KOPT-K1 (cell line): ENCODE measurements around the gene ATXN7L1.

ENCODE experiments used
- H3K27ac ChIP-seq: fragments of 200-600 bp; sonication (generic); 2 replicates; pipeline ENCODE4 v1.5.1; 2016; ENCODE audit warnings: antibody characterized with exemption, mild to moderate bottlenecking, low read depth, low read length; ENCODE audit not compliant: poor library complexity, severe bottlenecking
- H3K36me3 ChIP-seq: fragments of 200-600 bp; sonication (generic); 2 replicates; pipeline ENCODE4 v1.5.1; 2017; ENCODE audit warnings: antibody characterized with exemption, mild to moderate bottlenecking, low read length, moderate library complexity; ENCODE audit not compliant: insufficient read depth
- H3K9me3 ChIP-seq: fragments of 200-600 bp; sonication (generic); 2 replicates; pipeline ENCODE4 v1.5.1; 2017; ENCODE audit warnings: antibody characterized with exemption, low read length, mild to moderate bottlenecking; ENCODE audit not compliant: insufficient read depth, poor library complexity, severe bottlenecking

Gene ATXN7L1

DNA sequence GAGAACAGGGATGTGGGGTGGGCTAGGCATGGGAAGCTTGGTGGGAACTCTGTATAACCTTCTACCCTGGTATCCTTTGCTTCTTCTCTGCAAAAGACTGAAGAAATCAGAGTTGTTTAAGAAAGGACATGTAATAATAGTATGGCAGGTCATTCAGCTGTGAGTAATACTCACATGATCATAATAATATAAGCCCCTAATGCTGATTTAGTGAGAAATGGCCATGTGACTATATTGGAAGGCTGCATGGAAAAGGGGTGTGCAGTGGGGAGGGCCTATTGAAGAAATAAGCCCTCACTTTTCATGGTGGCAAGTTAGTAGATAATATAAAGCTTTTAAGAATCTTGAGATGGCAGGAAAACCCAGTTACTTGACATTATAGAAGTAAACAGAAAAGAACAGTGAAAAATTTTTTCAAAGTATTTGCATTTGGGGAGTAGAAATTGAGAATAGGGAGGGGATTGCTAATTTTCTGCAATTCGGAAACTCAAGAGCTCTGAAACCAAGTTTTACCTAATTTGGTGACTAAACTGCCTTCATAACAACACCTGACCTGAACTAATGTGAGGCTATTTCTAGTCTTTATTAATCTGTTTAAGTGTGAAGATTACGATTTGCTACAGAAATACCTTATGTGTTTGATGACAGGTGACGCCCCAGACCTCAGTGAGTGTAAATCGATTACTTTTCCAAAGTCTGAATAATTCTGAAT lies 44.4 kb downstream of the ATXN7L1 start:
- Histone ChIP-seq H3K36me3 (no peaks in the 10 kb centered on the region), H3K27ac (no peak overlapping the region), H3K9me3 (no peaks in the 10 kb centered on the region)

DNA sequence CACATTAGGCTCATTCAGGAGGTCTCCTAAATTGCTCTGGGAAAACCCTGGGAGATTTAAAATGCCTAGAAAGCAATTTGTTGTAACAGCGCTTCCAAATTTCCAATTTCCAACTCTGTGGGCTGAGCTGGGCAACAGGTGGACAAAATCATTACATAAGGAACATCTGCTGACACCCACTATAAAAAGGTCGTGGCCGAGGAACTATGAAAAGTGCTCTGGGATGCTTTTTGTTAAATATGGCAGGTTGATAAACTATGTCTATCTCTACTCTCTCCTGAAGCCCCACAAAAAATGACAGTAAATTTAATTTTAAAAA lies 45.1 kb downstream of the ATXN7L1 start:
- H3K9me3 ChIP-seq = no peaks in the 10 kb centered on the region
- no peaks in the 10 kb centered on the region for H3K36me3 ChIP-seq
- no peak overlapping the region for H3K27ac ChIP-seq

DNA sequence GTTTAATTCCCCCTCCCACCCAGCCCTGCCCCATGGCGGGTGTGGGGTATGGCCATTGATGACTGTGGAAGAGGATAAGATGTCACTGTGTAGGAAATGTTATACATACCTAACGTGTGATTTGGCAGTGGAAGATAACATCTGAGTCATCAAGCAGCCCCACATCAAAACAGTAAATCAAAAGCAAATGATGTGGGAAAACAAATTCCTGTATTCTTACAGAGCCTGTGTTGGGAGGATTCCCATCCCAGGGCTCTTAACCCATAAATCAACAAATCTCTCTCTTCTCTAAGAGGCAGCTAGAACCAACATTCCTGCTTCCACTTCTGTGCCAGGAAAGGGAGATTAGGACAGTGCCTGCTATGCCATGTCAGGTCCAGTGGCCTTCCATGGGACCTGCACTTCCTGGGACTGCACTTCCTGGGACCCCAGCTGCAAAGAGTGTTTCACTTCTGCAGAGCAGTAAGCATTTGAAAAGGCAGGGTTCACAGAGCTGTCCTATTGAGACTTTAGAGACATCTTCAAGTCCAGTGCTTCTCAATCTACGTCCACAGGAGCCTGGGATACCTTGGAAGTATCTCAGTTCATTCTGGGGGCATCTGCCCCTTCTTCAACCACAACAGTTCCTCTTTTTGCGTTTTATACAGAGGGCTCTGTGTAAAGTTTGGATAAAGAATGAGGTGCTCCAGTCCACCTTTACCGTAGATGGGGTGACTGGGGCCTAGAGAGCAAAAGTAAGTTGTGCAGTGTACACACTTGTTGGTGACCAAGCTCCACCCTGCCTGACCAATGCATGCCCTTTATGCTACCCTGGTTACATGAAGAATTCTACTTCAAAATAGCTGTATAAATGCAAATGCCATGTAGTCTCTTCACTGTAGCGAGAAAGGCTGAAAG lies 45.7 kb downstream of the ATXN7L1 start:
- H3K27ac ChIP-seq = no peak overlapping the region
- H3K9me3 ChIP-seq = no peaks in the 10 kb centered on the region
- H3K36me3 ChIP-seq = no peaks in the 10 kb centered on the region

DNA sequence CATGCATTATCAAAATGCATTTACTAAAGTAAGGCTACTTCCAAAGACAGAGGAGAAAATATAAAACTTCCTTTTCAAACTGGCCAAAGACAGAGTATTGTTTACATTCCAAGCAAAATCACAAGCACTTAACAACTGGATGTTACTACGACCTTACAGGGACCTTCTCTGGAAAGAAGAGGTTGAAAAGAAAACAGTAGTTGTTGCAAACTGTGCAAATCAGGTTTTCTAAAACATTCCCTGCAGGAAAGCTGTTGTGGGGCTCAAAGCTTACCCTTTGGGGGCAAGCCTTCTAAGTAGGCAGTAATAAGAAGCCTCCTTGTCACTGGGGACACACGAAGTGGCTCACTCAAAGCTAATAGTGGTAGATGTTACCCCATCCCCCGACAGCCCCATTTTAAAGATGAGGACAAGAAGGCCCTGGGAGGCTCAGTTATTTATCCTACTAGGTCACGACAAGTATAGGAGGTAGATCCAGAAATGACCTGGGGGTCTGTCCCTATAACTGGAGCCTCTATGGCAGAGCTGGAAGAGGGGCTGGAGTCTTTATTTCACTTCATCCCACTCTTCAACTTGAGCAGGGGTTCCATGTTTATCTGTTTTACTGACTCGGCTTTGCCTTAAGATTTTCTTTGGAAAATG lies 46.6 kb downstream of the ATXN7L1 start:
- no peaks in the 10 kb centered on the region for H3K9me3 ChIP-seq
- H3K36me3 ChIP-seq = no peaks in the 10 kb centered on the region
- no peak overlapping the region for H3K27ac ChIP-seq

DNA sequence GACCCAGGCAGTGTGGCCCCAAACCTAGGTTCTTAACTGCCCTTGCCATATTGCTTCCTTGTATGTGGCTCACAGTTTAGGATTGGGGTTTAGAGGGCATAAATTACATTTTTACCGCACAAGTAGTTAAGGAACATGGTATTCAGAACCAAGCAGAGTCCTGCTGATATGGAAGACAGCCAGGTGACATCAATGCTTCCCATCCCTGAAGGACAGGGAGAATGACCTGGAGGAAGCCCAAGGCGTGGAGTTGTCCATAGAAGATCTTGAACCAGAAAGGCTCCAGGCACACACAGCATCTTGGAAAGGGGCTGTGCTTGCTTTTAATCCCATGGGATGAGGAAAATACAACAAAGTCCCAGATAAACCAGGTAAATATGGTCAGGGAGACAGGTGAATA lies 48.3 kb downstream of the ATXN7L1 start:
- no peaks in the 10 kb centered on the region for H3K36me3 ChIP-seq
- no peaks in the 10 kb centered on the region for H3K9me3 ChIP-seq
- no peak overlapping the region for H3K27ac ChIP-seq

DNA sequence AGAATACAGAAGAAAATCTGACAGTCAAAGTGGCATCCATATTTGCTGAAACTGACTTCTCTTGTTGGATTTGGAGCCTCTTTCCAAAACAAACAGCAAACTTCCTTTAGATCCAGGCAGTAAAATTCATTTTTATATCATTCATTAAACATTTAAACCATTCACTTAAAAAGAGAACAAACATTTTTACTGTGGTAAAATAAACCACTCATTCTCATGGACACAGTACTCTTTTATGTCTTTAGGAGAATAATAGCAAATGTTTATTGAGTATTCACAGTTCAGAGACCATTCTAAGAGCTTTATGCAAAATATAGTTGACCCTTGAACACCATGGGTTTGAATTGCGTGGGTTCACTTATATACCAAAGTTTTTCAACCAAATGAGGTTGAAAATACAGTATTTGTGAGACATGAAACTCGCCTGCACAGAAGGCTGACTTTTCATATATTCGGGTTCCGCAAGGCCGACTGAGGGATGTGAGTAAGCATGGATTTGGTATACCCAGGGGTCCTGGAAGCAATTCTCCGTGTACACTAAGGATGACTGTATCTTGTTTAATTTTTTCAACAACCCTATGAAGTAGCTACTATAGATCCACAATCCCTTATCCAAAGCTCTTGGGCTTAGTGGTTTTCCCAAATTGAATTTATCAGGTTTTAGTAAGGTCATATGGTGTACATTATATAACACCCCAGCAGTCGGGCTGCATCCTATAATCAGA lies 49.1 kb downstream of the ATXN7L1 start:
- H3K27ac ChIP-seq = no peak overlapping the region
- no peaks in the 10 kb centered on the region for H3K9me3 ChIP-seq
- no peaks in the 10 kb centered on the region for H3K36me3 ChIP-seq

DNA sequence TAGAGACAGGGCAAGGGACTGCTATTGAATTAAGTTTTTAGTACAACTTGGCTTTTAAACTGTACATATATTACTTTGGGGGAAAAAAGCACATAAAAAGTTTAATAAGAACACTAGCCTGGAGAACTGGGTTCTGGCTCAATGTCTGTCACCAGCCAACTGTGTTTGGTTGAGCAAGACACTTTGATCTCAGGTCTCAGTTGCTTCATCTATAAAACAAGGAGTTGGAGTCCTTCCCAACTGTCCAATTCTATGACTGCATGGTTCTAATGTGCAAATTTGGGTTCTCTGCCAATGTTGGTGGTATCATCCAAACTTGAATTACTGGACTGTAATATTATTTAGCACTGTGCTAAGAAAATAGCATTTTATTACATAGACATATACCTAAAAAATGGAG lies 50.3 kb downstream of the ATXN7L1 start:
- H3K9me3 ChIP-seq = no peaks in the 10 kb centered on the region
- no peaks in the 10 kb centered on the region for H3K36me3 ChIP-seq
- no peak overlapping the region for H3K27ac ChIP-seq

DNA sequence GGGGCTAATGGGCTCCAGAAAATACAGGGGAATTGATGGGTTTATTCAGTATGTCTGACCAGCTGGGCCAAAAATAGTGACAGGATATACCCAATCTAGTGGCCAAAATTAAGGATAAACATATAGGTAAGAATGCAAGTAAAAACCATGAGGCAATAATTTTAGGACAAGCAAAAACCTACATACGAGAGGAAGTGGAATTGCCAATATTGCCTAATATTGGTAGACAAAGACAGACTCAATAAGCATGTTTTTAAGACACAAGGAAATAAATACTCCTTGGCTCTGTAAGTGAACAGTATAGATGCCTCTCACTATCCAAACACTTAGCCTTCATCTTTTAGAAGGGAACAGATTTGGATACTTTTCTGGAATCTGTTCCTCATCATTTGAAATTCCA lies 51.0 kb downstream of the ATXN7L1 start:
- no peaks in the 10 kb centered on the region for H3K36me3 ChIP-seq
- no peak overlapping the region for H3K27ac ChIP-seq
- H3K9me3 ChIP-seq = no peaks in the 10 kb centered on the region

DNA sequence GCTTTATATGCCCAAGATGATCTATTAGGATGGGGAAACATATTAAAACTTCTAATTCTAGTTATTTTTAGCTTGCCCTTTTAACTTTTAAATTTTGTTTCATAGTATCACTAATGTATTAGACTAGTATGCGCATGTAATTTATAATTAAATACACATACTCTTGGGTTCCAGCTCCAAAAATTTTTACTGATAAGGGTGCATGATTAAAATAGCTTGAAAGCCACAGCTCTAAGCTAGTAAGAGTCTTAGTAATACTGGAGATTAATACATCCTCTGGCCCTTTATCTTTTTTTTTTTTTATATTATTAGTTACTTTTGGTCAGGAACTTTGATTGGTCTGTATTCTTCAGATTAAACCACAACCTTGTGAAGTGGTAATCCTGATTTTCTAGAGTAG lies 53.6 kb downstream of the ATXN7L1 start:
- H3K27ac ChIP-seq = no peak overlapping the region
- no peaks in the 10 kb centered on the region for H3K9me3 ChIP-seq
- no peaks in the 10 kb centered on the region for H3K36me3 ChIP-seq

DNA sequence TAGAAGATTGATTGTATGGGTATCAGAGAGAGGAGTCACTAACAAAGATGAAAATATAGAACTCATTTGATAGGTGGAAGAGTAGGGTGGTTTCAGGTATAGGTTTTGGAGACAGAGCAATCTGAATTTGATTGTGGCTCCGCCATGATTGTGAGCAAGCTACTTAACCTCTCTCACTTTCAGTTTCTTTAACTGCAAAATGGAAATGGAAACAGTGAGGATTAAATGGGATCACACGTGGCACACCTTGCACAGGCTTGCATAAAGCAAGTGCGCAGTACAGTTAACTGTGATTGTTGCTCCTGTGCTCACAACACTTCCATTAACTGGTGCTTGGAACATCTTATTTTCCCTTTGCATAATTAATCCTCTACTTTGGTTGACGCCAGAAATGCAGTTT lies 54.9 kb downstream of the ATXN7L1 start:
- H3K27ac ChIP-seq = no peak overlapping the region
- H3K9me3 ChIP-seq = no peaks in the 10 kb centered on the region
- no peaks in the 10 kb centered on the region for H3K36me3 ChIP-seq

DNA sequence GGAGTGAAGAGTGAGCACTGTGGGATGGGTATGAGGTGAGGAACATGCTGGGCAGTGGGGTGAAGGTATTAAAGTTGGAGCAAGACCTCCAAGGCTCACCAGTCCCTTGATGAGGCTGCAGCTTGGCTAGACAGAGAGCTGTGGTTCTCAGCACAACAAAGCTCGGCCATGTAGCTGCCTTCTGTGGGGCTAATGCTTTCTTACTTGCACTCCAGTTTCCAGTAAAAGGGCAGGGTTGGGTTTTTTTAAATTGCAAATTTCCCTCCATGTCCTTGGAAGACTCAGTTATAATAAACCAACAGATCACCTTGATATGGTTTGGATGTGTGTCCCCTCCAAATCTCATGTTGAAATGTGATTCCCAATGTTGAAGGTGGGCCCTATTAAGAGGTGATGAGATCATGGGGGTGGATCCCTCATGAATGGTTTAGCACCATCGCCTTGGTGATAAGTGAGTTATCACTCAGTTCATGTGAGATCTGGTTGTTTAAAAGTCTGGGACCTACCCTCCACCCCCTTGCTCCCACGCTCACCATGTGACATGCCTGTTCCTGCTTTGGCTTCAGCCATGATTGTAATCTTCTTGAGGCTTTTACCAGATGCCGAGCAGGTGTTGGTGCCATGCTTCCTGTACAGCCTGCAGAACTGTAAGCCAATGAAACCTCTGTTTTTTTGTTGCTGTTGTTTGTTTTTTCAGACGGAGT lies 55.9 kb downstream of the ATXN7L1 start:
- Histone ChIP-seq H3K36me3 (no peaks in the 10 kb centered on the region), H3K27ac (no peak overlapping the region), H3K9me3 (no peaks in the 10 kb centered on the region)

DNA sequence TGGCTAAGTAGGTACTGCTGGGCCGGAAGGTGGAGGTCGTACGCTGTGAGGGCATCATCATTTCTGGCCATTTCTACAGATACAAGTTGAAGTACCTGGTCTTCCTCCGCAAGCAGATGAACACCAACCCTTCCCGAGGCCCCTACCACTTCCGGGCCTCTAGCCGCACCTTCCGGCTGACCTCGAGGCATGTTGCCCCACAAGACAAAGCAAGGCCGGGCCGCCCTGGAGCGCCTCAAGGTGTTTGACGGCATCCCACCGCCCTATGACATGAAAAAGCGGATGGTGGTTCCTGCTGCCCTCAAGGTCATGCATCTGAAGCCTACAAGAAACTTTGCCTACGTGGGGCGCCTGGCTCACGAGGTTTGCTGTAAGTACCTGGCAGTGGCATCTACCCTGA lies 56.8 kb downstream of the ATXN7L1 start:
- H3K36me3 ChIP-seq = no peaks in the 10 kb centered on the region
- no peaks in the 10 kb centered on the region for H3K9me3 ChIP-seq
- H3K27ac ChIP-seq = no peak overlapping the region

DNA sequence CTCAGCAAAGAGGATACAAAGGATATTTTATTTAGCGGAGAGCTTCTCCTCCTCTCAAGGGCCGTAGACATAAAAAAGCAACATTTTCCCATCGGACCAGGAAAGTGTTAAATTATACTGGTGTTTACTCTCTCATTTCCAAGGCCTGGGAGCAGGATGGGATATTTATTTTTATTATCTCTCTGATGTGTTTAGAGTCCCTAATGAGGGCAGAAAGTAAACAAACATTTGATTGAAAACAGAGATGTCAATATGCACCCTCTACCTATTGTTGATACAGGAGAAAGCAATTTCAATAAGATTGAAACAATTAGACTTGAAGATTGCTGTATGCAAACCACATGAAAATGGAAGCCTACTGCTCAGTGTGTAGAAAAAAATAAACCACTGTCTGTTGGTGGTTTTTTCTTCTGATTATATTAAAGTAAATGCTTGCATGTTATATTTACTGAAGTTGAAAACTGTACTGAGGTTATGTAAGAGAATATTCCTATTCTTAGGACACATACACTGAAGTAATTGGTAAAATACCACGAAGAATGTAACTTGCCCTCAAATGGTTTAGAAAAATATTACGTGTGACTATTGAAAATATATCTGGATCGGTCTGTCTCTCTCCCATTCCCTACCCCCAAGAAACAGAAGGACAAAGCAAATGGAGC lies 59.3 kb downstream of the ATXN7L1 start:
- no peak overlapping the region for H3K27ac ChIP-seq
- no peaks in the 10 kb centered on the region for H3K9me3 ChIP-seq
- no peaks in the 10 kb centered on the region for H3K36me3 ChIP-seq

DNA sequence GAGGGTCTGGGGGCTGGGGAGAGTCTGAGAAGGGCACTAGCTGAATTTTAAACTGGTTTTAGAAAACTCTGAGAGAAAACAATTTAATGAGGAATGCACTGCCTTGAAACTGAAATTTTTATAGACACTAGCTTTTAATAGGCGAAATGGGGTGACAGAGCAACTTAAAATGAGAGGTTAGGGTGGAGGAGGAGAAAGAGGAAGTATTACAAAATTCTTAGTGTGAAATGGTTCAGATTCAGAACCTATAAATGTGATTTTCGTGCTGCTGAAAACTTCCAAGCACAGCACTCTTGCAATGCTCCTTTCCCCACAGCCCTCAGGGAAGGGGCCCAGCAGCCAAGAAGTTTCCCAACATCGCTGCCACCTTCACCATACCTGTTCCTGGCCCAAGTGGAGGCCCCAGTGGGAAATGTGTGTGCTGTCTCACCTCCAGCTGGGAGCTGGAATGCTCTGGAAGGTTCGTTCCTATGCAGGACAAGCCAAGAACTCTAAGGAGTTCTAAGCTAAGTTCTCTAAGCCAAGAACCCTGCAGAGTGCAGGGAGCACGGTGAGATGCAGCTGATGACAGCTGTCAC lies 60.0 kb downstream of the ATXN7L1 start:
- Histone ChIP-seq H3K9me3 (no peaks in the 10 kb centered on the region), H3K27ac (no peak overlapping the region)

More for the DNA sequence above, 60.0 kb downstream of the ATXN7L1 start:
- H3K36me3 ChIP-seq = no peaks in the 10 kb centered on the region
